Fibroblast of skin of back (primary cell): ENCODE results near the gene TEX14. TPM values are rescaled to one million over a fixed set of nuclear protein-coding genes. Genes with fewer than 3 reads are reported as not detected.

ENCODE experiments used
- DNase-seq: peaks from one replicate; pipeline ENCODE4 v3.0.0-alpha.2; 2013
- polyA plus RNA-seq, 2 experiments: library from polyadenylated mRNA; unstranded; fragments of 120-200 nt; gene quantifications; one replicate each; pipeline ENCODE4 v1.2.1, GENCODE V29; 2013; ENCODE audit not compliant: insufficient read length in 2 of 2

Gene TEX14, protein sequence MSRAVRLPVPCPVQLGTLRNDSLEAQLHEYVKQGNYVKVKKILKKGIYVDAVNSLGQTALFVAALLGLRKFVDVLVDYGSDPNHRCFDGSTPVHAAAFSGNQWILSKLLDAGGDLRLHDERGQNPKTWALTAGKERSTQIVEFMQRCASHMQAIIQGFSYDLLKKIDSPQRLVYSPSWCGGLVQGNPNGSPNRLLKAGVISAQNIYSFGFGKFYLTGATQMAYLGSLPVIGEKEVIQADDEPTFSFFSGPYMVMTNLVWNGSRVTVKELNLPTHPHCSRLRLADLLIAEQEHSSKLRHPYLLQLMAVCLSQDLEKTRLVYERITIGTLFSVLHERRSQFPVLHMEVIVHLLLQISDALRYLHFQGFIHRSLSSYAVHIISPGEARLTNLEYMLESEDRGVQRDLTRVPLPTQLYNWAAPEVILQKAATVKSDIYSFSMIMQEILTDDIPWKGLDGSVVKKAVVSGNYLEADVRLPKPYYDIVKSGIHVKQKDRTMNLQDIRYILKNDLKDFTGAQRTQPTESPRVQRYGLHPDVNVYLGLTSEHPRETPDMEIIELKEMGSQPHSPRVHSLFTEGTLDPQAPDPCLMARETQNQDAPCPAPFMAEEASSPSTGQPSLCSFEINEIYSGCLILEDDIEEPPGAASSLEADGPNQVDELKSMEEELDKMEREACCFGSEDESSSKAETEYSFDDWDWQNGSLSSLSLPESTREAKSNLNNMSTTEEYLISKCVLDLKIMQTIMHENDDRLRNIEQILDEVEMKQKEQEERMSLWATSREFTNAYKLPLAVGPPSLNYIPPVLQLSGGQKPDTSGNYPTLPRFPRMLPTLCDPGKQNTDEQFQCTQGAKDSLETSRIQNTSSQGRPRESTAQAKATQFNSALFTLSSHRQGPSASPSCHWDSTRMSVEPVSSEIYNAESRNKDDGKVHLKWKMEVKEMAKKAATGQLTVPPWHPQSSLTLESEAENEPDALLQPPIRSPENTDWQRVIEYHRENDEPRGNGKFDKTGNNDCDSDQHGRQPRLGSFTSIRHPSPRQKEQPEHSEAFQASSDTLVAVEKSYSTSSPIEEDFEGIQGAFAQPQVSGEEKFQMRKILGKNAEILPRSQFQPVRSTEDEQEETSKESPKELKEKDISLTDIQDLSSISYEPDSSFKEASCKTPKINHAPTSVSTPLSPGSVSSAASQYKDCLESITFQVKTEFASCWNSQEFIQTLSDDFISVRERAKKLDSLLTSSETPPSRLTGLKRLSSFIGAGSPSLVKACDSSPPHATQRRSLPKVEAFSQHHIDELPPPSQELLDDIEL (N-terminal part only)
- polyA plus RNA-seq (2013, experiment 1 of 2; ENCODE audit: insufficient read length) = 0.06 TPM
- polyA plus RNA-seq (2013, experiment 2 of 2; ENCODE audit: insufficient read length) = 0.76 TPM

- DNase-seq = no peak
These were observed at the start of gene TEX14 for GRCh38 chr17:58691701-58692238. TEX14 (minus strand) TSS chr17:58692045; CDS start chr17:58652001, 40,044 bp downstream.

DNA sequence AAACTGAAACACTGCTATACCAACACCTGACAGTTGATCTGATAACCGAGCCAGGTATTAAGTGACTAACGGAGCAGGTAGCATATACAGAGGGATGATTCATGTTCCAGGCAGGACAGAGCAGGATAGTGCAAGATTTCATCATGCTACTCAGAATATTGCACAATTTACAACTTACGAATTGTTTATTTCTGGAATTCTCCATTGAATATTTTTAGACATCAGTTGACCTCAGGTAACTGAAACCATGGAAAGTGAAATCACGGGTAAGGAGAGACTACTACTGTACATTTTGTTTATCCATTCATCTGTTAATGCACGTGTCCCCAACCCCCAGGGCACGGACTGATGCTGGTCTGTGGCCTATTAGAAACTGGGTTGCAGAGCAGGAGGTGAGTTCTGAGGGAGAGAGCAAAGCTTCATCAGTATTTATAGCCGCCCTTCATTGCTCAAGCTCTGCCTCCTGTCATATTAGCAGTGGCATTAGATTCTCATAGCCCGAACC, 49.3 kb upstream of the TEX14 start:
- DNase-seq = no peak

DNA sequence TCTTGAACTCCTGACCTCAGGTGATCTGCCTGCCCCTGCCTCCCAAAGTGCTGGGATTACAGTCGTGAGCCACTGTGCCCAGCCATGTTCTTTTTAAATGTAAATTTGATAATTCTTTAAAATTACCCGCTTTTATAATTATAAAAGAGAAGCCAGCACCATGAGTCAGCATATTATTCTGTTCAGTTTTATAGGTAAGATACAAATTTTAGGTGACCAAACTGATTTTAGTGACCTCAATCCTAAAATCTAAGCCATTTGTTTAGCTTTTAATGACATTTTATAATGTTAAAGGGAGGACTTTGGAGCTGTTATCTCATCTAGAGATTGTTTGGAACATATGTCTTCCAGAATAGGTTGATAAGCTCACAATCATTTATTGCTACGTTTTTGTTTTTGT, 43.0 kb upstream of the TEX14 start:
- DNase-seq = no peak

- no peak for DNase-seq
These were observed 42.2 kb upstream of the TEX14 start for GRCh38 chr17:58734040-58734439.

DNA sequence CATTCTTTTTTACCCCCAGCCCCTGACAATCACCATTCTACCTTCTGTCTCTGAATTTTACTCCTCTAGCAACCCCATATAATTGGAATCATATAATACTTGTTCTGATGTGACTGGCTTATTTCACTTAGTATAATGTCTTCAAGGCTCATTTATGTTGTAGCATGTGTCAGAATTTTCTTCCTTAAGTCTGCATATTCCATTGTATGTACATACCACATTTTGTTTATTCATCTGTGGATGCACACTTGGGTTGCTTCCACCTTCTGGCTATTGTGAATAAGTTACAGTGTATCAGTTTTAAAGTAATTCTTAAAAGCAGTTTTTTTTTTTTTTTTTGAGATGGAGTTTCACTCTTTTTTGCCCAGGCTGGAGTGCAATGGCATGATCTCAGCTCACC, 39.1 kb upstream of the TEX14 start:
- no peak for DNase-seq

- no peak for DNase-seq
These were observed 37.0 kb upstream of the TEX14 start for GRCh38 chr17:58728798-58729197.

DNA sequence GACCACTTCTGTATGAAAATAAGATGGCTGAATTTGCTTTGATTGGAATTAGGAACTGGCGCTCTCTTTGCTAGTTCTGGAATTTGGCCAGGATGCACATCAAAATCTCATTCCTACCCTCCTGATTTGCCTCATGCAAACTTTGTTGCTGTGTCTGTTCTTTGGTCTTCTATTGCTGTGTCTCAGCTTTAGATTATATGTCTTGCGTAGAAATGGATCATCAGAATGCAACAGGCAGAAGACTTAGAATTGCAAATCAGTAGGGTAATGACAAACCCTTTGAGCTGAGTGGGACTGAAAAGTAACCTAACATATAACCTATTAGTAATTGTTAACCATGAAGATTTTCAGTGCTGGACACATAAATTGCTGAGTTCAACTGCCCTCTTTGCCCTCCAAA, 30.9 kb upstream of the TEX14 start:
- DNase-seq = no peak

DNA sequence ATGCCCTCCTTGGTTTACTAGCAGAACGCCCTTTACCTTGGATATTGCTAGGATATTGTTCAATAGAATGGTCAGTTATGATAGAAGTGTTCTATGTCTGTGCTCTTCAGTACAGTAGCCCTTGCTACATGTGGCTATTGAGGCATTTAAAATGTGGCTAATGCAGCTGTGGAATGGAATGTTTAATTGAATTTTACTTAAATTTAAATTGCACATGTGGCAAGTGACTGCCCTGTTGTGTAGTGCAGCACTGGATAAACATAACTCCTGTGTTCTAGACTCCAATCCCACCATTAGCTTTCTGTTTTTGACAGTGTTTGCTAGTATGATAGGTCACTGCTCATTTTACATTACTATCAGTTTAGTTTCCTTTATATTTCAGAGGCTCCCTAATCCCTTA, 30.4 kb upstream of the TEX14 start:
- no peak for DNase-seq

DNA sequence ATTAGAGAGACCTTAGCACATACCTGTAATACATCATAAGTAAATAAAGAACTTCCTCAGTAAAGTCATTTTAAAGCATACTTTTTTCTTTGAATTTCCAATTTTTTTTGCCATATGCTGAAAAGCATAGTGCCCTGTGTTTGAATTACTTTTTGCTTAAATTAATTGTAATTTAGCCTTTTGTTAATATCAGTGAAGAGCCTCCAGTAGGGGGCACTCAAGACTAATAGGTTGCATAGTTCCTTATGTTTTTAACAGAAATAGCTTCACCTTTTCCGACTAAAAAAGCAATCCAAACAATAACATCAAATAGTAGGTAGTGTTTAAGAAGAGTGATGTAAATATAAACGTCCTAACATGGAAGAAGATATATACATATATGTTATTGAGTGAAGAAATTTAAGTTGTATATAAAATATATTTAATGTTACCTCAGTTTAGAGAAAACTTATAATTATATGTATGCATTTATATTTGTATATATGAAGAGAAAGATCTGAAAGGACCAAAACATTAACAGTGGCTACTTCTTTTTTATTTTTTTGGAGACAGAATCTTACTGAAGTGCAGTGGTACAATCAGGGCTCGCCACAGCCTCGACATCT, 19.2 kb upstream of the TEX14 start:
- peak; percentile 56 for DNase-seq

DNA sequence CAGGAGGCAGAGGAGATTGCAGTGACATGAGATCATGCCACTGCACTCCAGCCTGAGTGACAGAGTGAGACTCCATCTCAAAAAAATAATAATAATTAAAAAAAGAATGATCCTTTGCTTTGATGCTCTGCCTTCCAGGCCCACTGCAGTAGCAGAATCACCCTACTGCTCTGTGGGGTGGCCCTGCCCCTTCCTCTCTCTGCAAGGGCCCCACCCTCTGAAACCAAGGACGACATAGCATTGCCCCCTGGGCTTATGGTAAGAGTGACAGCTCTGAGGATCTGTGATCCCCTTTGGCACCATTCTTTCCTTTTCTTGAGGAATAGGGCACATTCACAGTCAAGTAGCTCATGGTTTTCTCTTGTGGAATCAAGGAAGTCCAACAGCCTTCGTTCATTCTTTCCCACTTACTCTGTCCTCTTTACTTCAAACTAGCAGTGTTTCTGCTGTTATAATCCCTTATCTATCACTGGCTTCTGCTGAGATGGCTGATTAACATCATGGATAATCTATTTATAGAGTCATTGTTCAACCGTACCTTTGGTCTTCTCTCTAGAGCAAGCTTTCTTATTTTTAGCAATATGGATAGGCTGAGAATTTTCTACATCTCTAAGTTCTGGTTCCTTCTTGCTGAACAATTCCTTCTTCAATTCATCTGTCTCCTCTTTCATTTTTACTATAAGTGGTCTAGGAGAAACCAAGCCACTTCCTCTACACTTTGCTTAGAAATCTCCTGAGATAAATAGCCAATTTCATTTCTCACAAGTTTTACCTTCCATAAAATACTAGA, 14.7 kb upstream of the TEX14 start:
- no peak for DNase-seq

- DNase-seq = no peak
These were observed 12.1 kb upstream of the TEX14 start for GRCh38 chr17:58703916-58704286.

DNA sequence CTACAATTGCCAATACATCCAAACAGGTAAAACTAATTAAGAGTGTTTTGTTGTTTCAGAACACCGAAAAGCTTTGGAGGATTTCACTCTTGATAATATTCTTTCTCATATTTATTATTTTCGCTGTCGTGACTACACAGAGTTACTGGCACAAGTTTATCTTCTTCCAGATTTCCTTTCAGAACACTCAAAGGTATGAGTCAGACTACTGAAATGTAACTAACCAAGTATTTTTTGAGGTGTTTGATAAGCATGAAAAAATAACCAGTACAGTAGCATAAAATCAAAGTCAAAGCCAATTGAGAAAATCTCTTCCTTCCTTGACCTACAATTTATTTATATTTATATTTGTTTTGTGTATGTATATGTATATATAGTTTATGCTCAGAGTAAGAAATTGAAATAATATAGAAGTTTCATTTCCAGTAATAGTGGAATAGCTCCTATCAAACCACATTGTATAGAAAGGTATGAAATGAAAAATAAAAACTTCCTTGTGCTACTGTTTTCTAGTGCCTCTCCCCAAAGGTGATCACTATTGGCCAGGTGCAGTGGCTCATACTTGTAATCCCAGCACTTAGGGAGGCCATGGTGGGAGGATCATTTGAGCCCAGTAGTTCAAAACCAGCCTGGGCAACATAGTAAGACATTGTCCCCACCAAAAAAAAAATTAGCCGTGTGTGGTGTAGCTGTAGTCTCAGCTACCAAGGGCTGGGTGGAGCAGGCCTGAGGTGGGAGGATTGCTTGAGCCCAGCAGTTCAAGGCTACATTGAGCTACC, 11.5 kb upstream of the TEX14 start:
- peak; percentile 36 for DNase-seq

DNA sequence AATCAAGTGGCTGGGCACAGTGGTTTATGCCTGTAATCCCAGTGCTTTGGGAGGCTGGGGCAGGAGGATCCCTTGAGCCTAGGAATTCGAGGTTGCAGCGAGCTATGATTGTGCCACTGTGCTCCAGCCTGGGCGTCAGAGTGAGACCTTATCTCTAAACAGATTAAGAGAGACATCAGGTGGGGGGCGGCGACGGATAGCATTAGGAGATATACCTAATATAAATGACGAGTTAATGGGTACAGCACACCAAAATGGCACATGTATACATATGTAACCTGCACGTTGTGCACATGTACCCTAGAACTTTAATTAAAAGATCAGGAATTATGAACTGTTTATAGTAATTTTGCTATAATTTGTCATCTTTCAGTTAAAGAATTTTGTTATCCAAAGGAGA, 10.9 kb upstream of the TEX14 start:
- no peak for DNase-seq

- DNase-seq = no peak
These were observed 10.2 kb upstream of the TEX14 start for GRCh38 chr17:58702045-58702476.

DNA sequence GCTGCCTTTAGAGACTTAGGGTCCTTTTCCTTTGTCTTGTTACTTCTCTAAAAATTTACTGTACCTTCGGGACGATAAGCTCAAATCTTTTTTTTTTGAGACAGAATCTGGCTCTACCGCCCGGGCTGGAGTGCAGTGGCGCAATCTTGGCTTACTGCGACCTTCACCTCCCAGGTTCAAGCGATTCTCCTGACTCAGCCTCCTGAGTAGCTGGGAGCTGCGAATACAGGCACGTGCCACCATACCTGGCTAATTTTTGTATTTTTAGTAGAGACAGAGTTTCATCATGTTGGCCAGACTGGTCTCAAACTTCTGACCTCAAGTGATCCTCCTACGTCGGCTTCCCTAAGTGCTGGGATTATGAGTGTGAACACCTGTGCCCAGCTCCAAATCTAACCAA, 7.9 kb upstream of the TEX14 start:
- no peak for DNase-seq

- DNase-seq = no peak
These were observed 3.0 kb upstream of the TEX14 start for GRCh38 chr17:58694826-58695225.

DNA sequence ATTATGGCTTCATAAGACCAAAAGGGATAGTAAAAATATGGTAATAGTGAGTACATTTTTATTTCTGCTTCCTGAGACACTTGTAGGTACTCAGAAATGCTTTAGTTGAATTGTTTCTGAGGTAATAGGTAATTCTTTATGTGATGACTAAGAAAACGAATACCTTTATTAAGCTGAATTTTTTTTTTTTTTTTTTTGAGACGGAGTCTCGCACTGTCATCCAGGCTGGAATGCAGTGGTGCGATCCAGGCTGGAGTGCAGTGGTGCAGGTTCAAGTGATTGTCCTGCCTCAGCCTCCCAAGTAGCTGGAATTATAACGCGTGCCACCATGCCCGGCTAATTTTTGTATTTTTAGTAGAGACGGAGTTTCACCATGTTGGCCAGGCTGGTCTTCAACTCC, 2.5 kb upstream of the TEX14 start:
- no peak for DNase-seq

DNA sequence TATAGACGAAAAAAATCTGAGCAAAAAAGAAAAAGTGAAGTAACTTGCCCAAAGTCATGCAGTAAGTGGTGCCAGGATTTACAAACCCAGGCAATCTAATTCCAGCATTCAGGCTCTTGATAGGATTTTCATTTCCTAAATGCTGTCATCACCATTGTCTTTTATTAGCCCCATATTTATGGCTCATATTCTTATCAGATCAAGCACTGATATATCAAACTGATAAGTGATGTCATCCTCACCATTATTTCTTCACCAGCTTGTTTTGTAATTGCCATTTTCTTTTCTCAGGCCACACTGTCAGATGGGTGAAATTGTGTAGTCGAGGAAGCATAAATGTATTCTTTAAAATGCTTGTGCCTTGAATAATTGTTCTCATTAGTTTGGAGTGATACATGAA, 1.9 kb upstream of the TEX14 start:
- no peak for DNase-seq

DNA sequence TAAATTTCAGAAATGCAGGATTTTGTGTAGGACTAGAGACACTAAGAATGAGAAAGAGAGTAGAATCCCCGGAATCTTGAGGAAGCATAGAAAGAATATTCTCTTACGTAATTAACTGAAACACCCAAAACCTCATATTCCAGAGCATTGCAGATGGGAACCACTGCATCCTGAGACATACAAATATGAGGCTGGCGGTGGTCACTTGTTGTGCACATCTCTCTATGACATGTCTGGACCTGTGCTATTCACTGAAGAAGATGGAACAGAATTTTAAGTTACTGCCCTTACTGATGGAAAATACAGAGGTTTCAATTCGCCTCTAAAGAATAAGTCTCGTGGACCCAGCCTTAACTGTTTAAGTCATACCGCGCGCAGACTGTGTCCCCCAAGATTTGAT, 1.4 kb upstream of the TEX14 start:
- no peak for DNase-seq
